HEK293 (cell line): ENCODE results near the gene TECR.

Experiments
- CTCF ChIA-PET: fragments of 350-600 bp; formaldehyde crosslinking; extraction: SDS; loops from one replicate; lab custom pipeline; 2021; ENCODE audit warnings: antibody characterized with exemption; lab: Yijun Ruan, JAX
- POLR2A ChIA-PET: fragments of 300-600 bp; formaldehyde crosslinking; extraction: SDS; loops from one replicate; lab custom pipeline; 2020; ENCODE audit warnings: antibody characterized with exemption, inconsistent platforms; lab: Yijun Ruan, JAX
- H3K27ac ChIP-seq: fragments of 200-500 bp; sonication (Bioruptor generic); 2 replicates; pipeline ENCODE4 v1.5.1; 2014; ENCODE audit warnings: low read depth, low read length, control low read depth, inconsistent platforms; ENCODE audit errors: extremely low read depth
- H3K36me3 ChIP-seq, 2 experiments: fragments of 200-500 bp in 1 of 2; sonication (Bioruptor generic) in 1 of 2; 1 replicate in 1 of 2; 2 replicates in 1 of 2; pipeline ENCODE4 v1.5.1; 2014 to 2017; ENCODE audit warnings: inconsistent platforms in 2 of 2, low read length in 2 of 2; ENCODE audit not compliant: control insufficient read depth in 2 of 2, insufficient read depth in 1 of 2
- H3K4me1 ChIP-seq: fragments of 200-500 bp; sonication (Bioruptor generic); 2 replicates; pipeline ENCODE4 v1.5.1; 2014; ENCODE audit warnings: mild to moderate bottlenecking, low read length, inconsistent platforms; ENCODE audit not compliant: control insufficient read depth, insufficient read depth
- H3K4me3 ChIP-seq: 2 replicates; pipeline ENCODE4 v1.5.1; 2011; ENCODE audit warnings: low read depth, mild to moderate bottlenecking, control low read depth, low read length, moderate library complexity
- H3K9me3 ChIP-seq: fragments of 200-500 bp; sonication (Bioruptor generic); 2 replicates; pipeline ENCODE4 v1.5.1; 2014; ENCODE audit warnings: low read depth, low read length, inconsistent platforms; ENCODE audit not compliant: control insufficient read depth, insufficient read depth
- BCL11A ChIP-seq: fragments of 450-650 bp; formaldehyde crosslinking; IDR thresholded peaks from 2 replicates; pipeline ENCODE4 v1.5.1; 2016; ENCODE audit warnings: low read depth, missing biosample characterization, missing genetic modification characterization
- GLI4 ChIP-seq: fragments of 450-650 bp; formaldehyde crosslinking; IDR thresholded peaks from 2 replicates; pipeline ENCODE4 v1.5.1; 2016; ENCODE audit warnings: missing biosample characterization, missing genetic modification characterization
- GLIS1 ChIP-seq: fragments of 450-650 bp; formaldehyde crosslinking; IDR thresholded peaks from 2 replicates; pipeline ENCODE4 v1.5.1; 2016; ENCODE audit warnings: missing biosample characterization, missing genetic modification characterization
- GLIS2 ChIP-seq: fragments of 450-650 bp; formaldehyde crosslinking; IDR thresholded peaks from 2 replicates; pipeline ENCODE4 v1.5.1; 2016; ENCODE audit warnings: missing biosample characterization, missing genetic modification characterization
- HOXA7 ChIP-seq: sonication (generic); formaldehyde crosslinking; IDR thresholded peaks from 2 replicates; pipeline ENCODE4 v1.8.1; 2022; ENCODE audit warnings: missing genetic modification reagents, borderline replicate concordance
- KLF1 ChIP-seq: fragments of 450-650 bp; formaldehyde crosslinking; IDR thresholded peaks from 2 replicates; pipeline ENCODE4 v1.5.1; 2016; ENCODE audit warnings: missing biosample characterization, missing genetic modification characterization
- KLF9 ChIP-seq: fragments of 450-650 bp; formaldehyde crosslinking; IDR thresholded peaks from 2 replicates; pipeline ENCODE4 v1.5.1; 2016; ENCODE audit warnings: missing biosample characterization, missing genetic modification characterization, low read depth
- PRDM1 ChIP-seq: fragments of 450-650 bp; formaldehyde crosslinking; IDR thresholded peaks from 2 replicates; pipeline ENCODE4; 2016; ENCODE audit warnings: missing biosample characterization, missing genetic modification characterization
- SCRT2 ChIP-seq: fragments of 450-650 bp; formaldehyde crosslinking; IDR thresholded peaks from 2 replicates; pipeline ENCODE4 v1.5.1; 2016; ENCODE audit warnings: missing biosample characterization, missing genetic modification characterization
- ZFHX2 ChIP-seq: fragments of 450-650 bp; formaldehyde crosslinking; conservative IDR thresholded peaks from 2 replicates; pipeline ENCODE4 v1.5.1; 2016; ENCODE audit warnings: missing biosample characterization, missing genetic modification characterization
- ZIC2 ChIP-seq: fragments of 450-650 bp; formaldehyde crosslinking; IDR thresholded peaks from 2 replicates; pipeline ENCODE4 v1.5.1; 2016; ENCODE audit warnings: missing biosample characterization, missing genetic modification characterization
- ZNF121 ChIP-seq: fragments of 450-650 bp; formaldehyde crosslinking; IDR thresholded peaks from 2 replicates; pipeline ENCODE4 v1.5.1; 2016; ENCODE audit warnings: missing biosample characterization, missing genetic modification characterization
- ZNF138 ChIP-seq: fragments of 450-650 bp; formaldehyde crosslinking; IDR thresholded peaks from 2 replicates; pipeline ENCODE4 v1.5.1; 2016; ENCODE audit warnings: missing biosample characterization, missing genetic modification characterization, borderline replicate concordance
- ZNF157 ChIP-seq: fragments of 450-650 bp; formaldehyde crosslinking; IDR thresholded peaks from 2 replicates; pipeline ENCODE4 v1.5.1; 2016; ENCODE audit warnings: missing biosample characterization, missing genetic modification characterization
- ZNF16 ChIP-seq: fragments of 450-650 bp; formaldehyde crosslinking; IDR thresholded peaks from 2 replicates; pipeline ENCODE4 v1.5.1; 2016; ENCODE audit warnings: low read depth, missing biosample characterization, missing genetic modification characterization
- ZNF426 ChIP-seq: fragments of 450-650 bp; formaldehyde crosslinking; IDR thresholded peaks from 2 replicates; pipeline ENCODE4 v1.5.1; 2017; ENCODE audit warnings: missing biosample characterization, missing genetic modification characterization, mild to moderate bottlenecking, inconsistent platforms, moderate library complexity
- ZNF660 ChIP-seq: fragments of 450-650 bp; IDR thresholded peaks from 2 replicates; pipeline ENCODE4 v1.5.1; 2018; ENCODE audit warnings: missing biosample characterization, mild to moderate bottlenecking, missing genetic modification characterization
- ZSCAN30 ChIP-seq: fragments of 450-650 bp; IDR thresholded peaks from 2 replicates; pipeline ENCODE4 v1.5.1; 2018; ENCODE audit warnings: missing biosample characterization, mild to moderate bottlenecking, missing genetic modification characterization, moderate library complexity
- TF ChIP-seq, protein P1 (sequence below): fragments of 450-650 bp; formaldehyde crosslinking; IDR thresholded peaks from 2 replicates; pipeline ENCODE4 v1.5.1; 2016; ENCODE audit warnings: missing biosample characterization, missing genetic modification characterization
- TF ChIP-seq, protein P2 (sequence below): fragments of 450-650 bp; formaldehyde crosslinking; IDR thresholded peaks from 2 replicates; pipeline ENCODE4 v1.5.1; 2016; ENCODE audit warnings: missing biosample characterization, missing genetic modification characterization

TECR gene

DNA sequence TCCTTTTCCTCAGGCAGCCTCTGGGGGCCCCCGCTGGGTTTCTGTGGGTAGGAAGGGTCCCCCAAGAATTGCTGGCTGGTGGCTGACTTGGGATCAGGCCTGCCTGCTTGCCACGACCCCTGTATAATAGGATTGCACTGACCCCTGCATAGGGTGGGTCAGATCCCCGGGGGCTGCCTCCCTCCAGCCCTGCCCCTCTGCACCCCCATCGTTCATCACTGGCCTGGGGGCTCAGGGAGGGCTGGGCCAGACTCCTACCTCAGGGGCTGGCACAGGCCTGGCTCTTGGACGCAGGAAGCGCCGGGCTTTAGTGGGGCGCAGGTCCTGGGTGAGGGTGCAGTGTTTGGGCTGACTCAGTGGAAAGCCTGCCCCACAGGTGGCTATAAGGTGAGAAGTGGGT is 31.9 kb downstream of the TECR start:
- Histone ChIP-seq H3K4me3 (no peak overlapping the region), H3K27ac (no peak overlapping the region), H3K36me3 (peaks cover 0 to 19% of the 10 kb centered on the region in 2 experiments; a peak in 2 of 3 replicates), H3K4me1 (no peaks in the 10 kb centered on the region), H3K9me3 (no peaks in the 10 kb centered on the region)
- no peak for TF ChIP-seq ZFHX2 (tag by site-specific recombination)
- TF ChIP-seq SCRT2: peak; percentile 38; the same call in 1 of the 2 replicates
- ChIA-PET CTCF (interaction anchor here (0.9 kb wide), 1 partner anchor 12 kb away, joined by 3 read pairs; no protein-coding TSS in a partner anchor), POLR2A (no interaction called here)

DNA sequence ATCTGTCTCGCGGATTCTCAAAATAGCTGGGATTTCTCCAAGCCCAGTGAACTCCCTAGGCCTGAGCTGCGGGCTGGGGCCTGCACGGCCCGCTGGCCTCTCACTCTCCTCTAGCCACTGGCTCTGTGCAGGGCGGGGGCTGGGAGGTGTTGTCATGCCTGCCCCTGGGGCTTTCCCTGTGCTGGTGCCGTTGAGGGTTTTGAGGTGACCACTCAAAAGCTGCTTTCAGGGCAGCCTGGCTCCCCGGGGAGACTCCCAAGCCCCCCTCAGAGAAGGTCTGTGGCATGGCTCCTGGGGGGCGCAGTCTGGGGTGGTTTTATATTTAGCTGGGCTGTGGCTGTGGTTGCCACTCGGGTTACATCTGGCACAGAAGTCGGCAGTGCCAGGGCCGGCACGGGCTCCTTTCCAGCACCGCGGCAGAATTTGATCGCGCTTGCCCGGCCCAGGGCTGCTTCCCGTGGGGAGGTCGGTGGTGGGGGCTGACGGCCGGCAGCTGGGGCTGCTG is 32.5 kb downstream of the TECR start:
- Histone ChIP-seq H3K4me3 (no peak overlapping the region), H3K27ac (no peak overlapping the region), H3K4me1 (no peaks in the 10 kb centered on the region), H3K9me3 (no peaks in the 10 kb centered on the region), H3K36me3 (peaks cover 0 to 23% of the 10 kb centered on the region in 2 experiments; a peak in 2 of 3 replicates)
- TF ChIP-seq ZNF660 (tag by site-specific recombination) (no peak), PRDM1 (tag by site-specific recombination) (no peak), ZSCAN30 (tag by site-specific recombination) (no peak), ZIC2 (tag by site-specific recombination) (peak; percentile 33; the same call in 1 of the 2 replicates), GLI4 (tag by site-specific recombination) (no peak), ZNF138 (tag by site-specific recombination) (no peak), ZNF121 (no peak), ZNF426 (tag by site-specific recombination) (no peak), GLIS1 (tag by site-specific recombination) (peak; percentile 72), GLIS2 (peak; percentile 33; the same call in 1 of the 2 replicates), ZNF16 (tag by site-specific recombination) (no peak), BCL11A (tag by site-specific recombination) (no peak), ZNF157 (tag by site-specific recombination) (no peak), HOXA7 (no peak), KLF9 (tag by site-specific recombination) (no peak), KLF1 (tag by site-specific recombination) (no peak)
- TF ChIP-seq, protein P1, sequence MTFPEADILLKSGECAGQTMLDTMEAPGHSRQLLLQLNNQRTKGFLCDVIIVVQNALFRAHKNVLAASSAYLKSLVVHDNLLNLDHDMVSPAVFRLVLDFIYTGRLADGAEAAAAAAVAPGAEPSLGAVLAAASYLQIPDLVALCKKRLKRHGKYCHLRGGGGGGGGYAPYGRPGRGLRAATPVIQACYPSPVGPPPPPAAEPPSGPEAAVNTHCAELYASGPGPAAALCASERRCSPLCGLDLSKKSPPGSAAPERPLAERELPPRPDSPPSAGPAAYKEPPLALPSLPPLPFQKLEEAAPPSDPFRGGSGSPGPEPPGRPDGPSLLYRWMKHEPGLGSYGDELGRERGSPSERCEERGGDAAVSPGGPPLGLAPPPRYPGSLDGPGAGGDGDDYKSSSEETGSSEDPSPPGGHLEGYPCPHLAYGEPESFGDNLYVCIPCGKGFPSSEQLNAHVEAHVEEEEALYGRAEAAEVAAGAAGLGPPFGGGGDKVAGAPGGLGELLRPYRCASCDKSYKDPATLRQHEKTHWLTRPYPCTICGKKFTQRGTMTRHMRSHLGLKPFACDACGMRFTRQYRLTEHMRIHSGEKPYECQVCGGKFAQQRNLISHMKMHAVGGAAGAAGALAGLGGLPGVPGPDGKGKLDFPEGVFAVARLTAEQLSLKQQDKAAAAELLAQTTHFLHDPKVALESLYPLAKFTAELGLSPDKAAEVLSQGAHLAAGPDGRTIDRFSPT (tag by site-specific recombination): peak; percentile 46; the same call in 1 of the 2 replicates
- TF ChIP-seq, protein P2, sequence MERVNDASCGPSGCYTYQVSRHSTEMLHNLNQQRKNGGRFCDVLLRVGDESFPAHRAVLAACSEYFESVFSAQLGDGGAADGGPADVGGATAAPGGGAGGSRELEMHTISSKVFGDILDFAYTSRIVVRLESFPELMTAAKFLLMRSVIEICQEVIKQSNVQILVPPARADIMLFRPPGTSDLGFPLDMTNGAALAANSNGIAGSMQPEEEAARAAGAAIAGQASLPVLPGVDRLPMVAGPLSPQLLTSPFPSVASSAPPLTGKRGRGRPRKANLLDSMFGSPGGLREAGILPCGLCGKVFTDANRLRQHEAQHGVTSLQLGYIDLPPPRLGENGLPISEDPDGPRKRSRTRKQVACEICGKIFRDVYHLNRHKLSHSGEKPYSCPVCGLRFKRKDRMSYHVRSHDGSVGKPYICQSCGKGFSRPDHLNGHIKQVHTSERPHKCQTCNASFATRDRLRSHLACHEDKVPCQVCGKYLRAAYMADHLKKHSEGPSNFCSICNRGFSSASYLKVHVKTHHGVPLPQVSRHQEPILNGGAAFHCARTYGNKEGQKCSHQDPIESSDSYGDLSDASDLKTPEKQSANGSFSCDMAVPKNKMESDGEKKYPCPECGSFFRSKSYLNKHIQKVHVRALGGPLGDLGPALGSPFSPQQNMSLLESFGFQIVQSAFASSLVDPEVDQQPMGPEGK: 0 out of 2 replicates have a peak, but pooled peaks have one; percentile 34
- ChIA-PET POLR2A (interaction anchor here (1.2 kb wide), 1 partner anchor 8 kb away, joined by 3 read pairs; no protein-coding TSS in a partner anchor), CTCF (interaction anchor here (0.9 to 1.2 kb wide), 2 partner anchors 11 to 1596 kb away, joined by 3 read pairs; no protein-coding TSS in a partner anchor)
